Measurements from ENCODE around the gene EHD1. TPM values are rescaled to one million over a fixed set of nuclear protein-coding genes. Genes with fewer than 3 reads are reported as not detected.
A peak's percentile ranks its signal among the peaks of the same experiment; 100 is the strongest.

EHD1 gene
- total and polyA plus RNA-seq, 5 donors = 20.8 to 35.3 (median 28.0) TPM

GRCh38 chr11:64897381-64898075 is 19.1 kb upstream of the EHD1 start:
- DNase-seq = peak in 1 of 3 donors; percentile 56
- ATAC-seq = no peak
- Histone ChIP-seq H3K27me3 (ENCODE audit: control insufficient read depth, insufficient read depth) (no peaks in the 10 kb centered on the region), H3K27ac (ENCODE audit: low read length) (no peak overlapping the region), H3K4me3 (ENCODE audit: low read length) (no peak overlapping the region), H3K4me1 (ENCODE audit: control insufficient read depth, insufficient read depth, low read length) (no peaks in the 10 kb centered on the region), H3K9me3 (ENCODE audit: control insufficient read depth, low read length) (no peaks in the 10 kb centered on the region)
- intact Hi-C loops (cut with DNase I) = no loop called here
- WGBS = 92% methylated on average over 19 of the region's 19 CpGs

GRCh38 chr11:64896448-64897022 is 18.1 kb upstream of the EHD1 start:
- ATAC-seq = no peak

GRCh38 chr11:64894812-64895452 is 16.5 kb upstream of the EHD1 start:
- peak in 1 of 3 donors; percentile 66 for DNase-seq
- peak; percentile 3 for ATAC-seq
- WGBS = 82% methylated on average over 39 of the region's 39 CpGs
- H3K9me3 ChIP-seq (ENCODE audit: control insufficient read depth, low read length) = no peaks in the 10 kb centered on the region
- H3K27ac ChIP-seq (ENCODE audit: low read length) = no peak overlapping the region
- no peaks in the 10 kb centered on the region for H3K27me3 ChIP-seq (ENCODE audit: control insufficient read depth, insufficient read depth)
- H3K4me3 ChIP-seq (ENCODE audit: low read length) = no peak overlapping the region
- H3K4me1 ChIP-seq (ENCODE audit: control insufficient read depth, insufficient read depth, low read length) = no peaks in the 10 kb centered on the region
- intact Hi-C loops (cut with DNase I) = loop anchor here in 3 of 4 donors (2.0 to 5.0 kb wide), 2 partner anchors 48 to 50 kb away; partner anchors contain the start of gene CDC42BPG (in 1 of the 3)

More at GRCh38 chr11:64896448-64897022, 18.1 kb upstream of the EHD1 start:
- no peak for DNase-seq
- no peaks in the 10 kb centered on the region for H3K4me1 ChIP-seq (ENCODE audit: control insufficient read depth, insufficient read depth, low read length)
- intact Hi-C loops (cut with DNase I) = no loop called here
- H3K27ac ChIP-seq (ENCODE audit: low read length) = no peak overlapping the region
- no peak overlapping the region for H3K4me3 ChIP-seq (ENCODE audit: low read length)
- no peaks in the 10 kb centered on the region for H3K9me3 ChIP-seq (ENCODE audit: control insufficient read depth, low read length)
- WGBS = 84% methylated on average over 14 of the region's 14 CpGs
- no peaks in the 10 kb centered on the region for H3K27me3 ChIP-seq (ENCODE audit: control insufficient read depth, insufficient read depth)

GRCh38 chr11:64894070-64894811 is 15.8 kb upstream of the EHD1 start:
- Histone ChIP-seq H3K4me3 (ENCODE audit: low read length) (no peak overlapping the region), H3K27me3 (ENCODE audit: control insufficient read depth, insufficient read depth) (no peaks in the 10 kb centered on the region), H3K27ac (ENCODE audit: low read length) (no peak overlapping the region), H3K9me3 (ENCODE audit: control insufficient read depth, low read length) (no peaks in the 10 kb centered on the region), H3K4me1 (ENCODE audit: control insufficient read depth, insufficient read depth, low read length) (no peaks in the 10 kb centered on the region)
- peak; percentile 90 to 96 (median 96) for DNase-seq
- WGBS = 33% methylated on average over 14 of the region's 14 CpGs
- intact Hi-C loops (cut with DNase I) = loop anchor here in 3 of 4 donors (2.0 to 5.0 kb wide), 2 partner anchors 47 to 49 kb away; partner anchors contain the start of gene CDC42BPG (in 1 of the 3)
- ATAC-seq = peak; percentile 80 to 82

- DNase-seq = peak in 1 of 3 donors; percentile 57
- Histone ChIP-seq H3K4me1 (ENCODE audit: control insufficient read depth, insufficient read depth, low read length) (no peaks in the 10 kb centered on the region), H3K4me3 (ENCODE audit: low read length) (no peak overlapping the region), H3K27ac (ENCODE audit: low read length) (no peak overlapping the region), H3K27me3 (ENCODE audit: control insufficient read depth, insufficient read depth) (no peaks in the 10 kb centered on the region), H3K9me3 (ENCODE audit: control insufficient read depth, low read length) (no peaks in the 10 kb centered on the region)
- intact Hi-C loops (cut with DNase I) = loop anchor here (2.0 to 5.0 kb wide), 3 partner anchors 46 to 49 kb away; partner anchors contain the start of gene CDC42BPG (in 1 of the 4)
- WGBS = 76% methylated on average over 25 of the region's 25 CpGs
- ATAC-seq = peak in 1 of 2 donors; percentile 2
These were observed 15.0 kb upstream of the EHD1 start for GRCh38 chr11:64893194-64894069.

- intact Hi-C loops (cut with DNase I) = loop anchor here in 3 of 4 donors (2.0 to 5.0 kb wide), 2 partner anchors 46 kb away; no protein-coding TSS in a partner anchor
- WGBS = 85% methylated on average over 10 of the region's 10 CpGs
These were observed 14.4 kb upstream of the EHD1 start for GRCh38 chr11:64892838-64893193.

GRCh38 chr11:64892411-64892831 is 14.0 kb upstream of the EHD1 start:
- peak in 1 of 3 donors; percentile 59 for DNase-seq

More at GRCh38 chr11:64892838-64893193, 14.4 kb upstream of the EHD1 start:
- H3K4me3 ChIP-seq (ENCODE audit: low read length) = no peak overlapping the region
- no peaks in the 10 kb centered on the region for H3K27me3 ChIP-seq (ENCODE audit: control insufficient read depth, insufficient read depth)
- H3K9me3 ChIP-seq (ENCODE audit: control insufficient read depth, low read length) = no peaks in the 10 kb centered on the region
- ATAC-seq (no peak), DNase-seq (peak in 1 of 3 donors; percentile 42)
- no peaks in the 10 kb centered on the region for H3K4me1 ChIP-seq (ENCODE audit: control insufficient read depth, insufficient read depth, low read length)
- no peak overlapping the region for H3K27ac ChIP-seq (ENCODE audit: low read length)

GRCh38 chr11:64891880-64892279 is 13.5 kb upstream of the EHD1 start:
- no peaks in the 10 kb centered on the region for H3K9me3 ChIP-seq (ENCODE audit: control insufficient read depth, low read length)
- H3K27me3 ChIP-seq (ENCODE audit: control insufficient read depth, insufficient read depth) = no peaks in the 10 kb centered on the region
- no peak overlapping the region for H3K27ac ChIP-seq (ENCODE audit: low read length)
- no peak for DNase-seq
- H3K4me3 ChIP-seq (ENCODE audit: low read length) = no peak overlapping the region
- intact Hi-C loops (cut with DNase I) = loop anchor here in 3 of 4 donors (2.0 to 5.0 kb wide), 2 partner anchors 45 kb away; no protein-coding TSS in a partner anchor
- WGBS = 82% methylated on average over 5 of the region's 5 CpGs
- no peaks in the 10 kb centered on the region for H3K4me1 ChIP-seq (ENCODE audit: control insufficient read depth, insufficient read depth, low read length)
- ATAC-seq = no peak

More at GRCh38 chr11:64892411-64892831, 14.0 kb upstream of the EHD1 start:
- Histone ChIP-seq H3K4me1 (ENCODE audit: control insufficient read depth, insufficient read depth, low read length) (no peaks in the 10 kb centered on the region), H3K4me3 (ENCODE audit: low read length) (no peak overlapping the region), H3K9me3 (ENCODE audit: control insufficient read depth, low read length) (no peaks in the 10 kb centered on the region), H3K27ac (ENCODE audit: low read length) (no peak overlapping the region), H3K27me3 (ENCODE audit: control insufficient read depth, insufficient read depth) (no peaks in the 10 kb centered on the region)
- no peak for ATAC-seq
- 72% methylated on average over 11 of the region's 11 CpGs for WGBS
- intact Hi-C loops (cut with DNase I) = loop anchor here in 3 of 4 donors (2.0 to 5.0 kb wide), 2 partner anchors 45 to 46 kb away; no protein-coding TSS in a partner anchor

GRCh38 chr11:64891215-64891848 is 12.9 kb upstream of the EHD1 start:
- DNase-seq (no peak), ATAC-seq (no peak)
- H3K9me3 ChIP-seq (ENCODE audit: control insufficient read depth, low read length) = no peaks in the 10 kb centered on the region
- intact Hi-C loops (cut with DNase I) = loop anchor here in 2 of 4 donors (5.0 kb wide), 1 partner anchor 44 kb away; no protein-coding TSS in a partner anchor
- H3K27ac ChIP-seq (ENCODE audit: low read length) = no peak overlapping the region
- WGBS = 90% methylated on average over 25 of the region's 25 CpGs
- no peak overlapping the region for H3K4me3 ChIP-seq (ENCODE audit: low read length)
- H3K4me1 ChIP-seq (ENCODE audit: control insufficient read depth, insufficient read depth, low read length) = no peaks in the 10 kb centered on the region
- H3K27me3 ChIP-seq (ENCODE audit: control insufficient read depth, insufficient read depth) = no peaks in the 10 kb centered on the region
